Stomach (tissue), 4 donors: Measurements from ENCODE around the gene HSPG2.

Experiments
- CTCF ChIP-seq, 7 experiments: fragments of 450-650 bp in 4 of 7; fragments of 200-600 bp in 3 of 7; sonication (generic) in 3 of 7; IDR thresholded peaks; one replicate each; pipeline ENCODE4 v1.5.1; 2016 to 2019; ENCODE audit warnings: antibody characterized with exemption in 7 of 7, control low read depth in 2 of 7, mild to moderate bottlenecking in 1 of 7
- EP300 ChIP-seq: sonication (generic); formaldehyde crosslinking; IDR thresholded peaks from one replicate; pipeline ENCODE4 v1.6.1; 2017; ENCODE audit warnings: antibody characterized with exemption
- POLR2A ChIP-seq, 4 donors: fragments of 450-650 bp; IDR thresholded peaks; one replicate each; pipeline ENCODE4 v1.6.1; 2016; ENCODE audit warnings: antibody characterized with exemption in 4 of 4, control low read depth in 2 of 4, mild to moderate bottlenecking in 1 of 4, moderate library complexity in 1 of 4
- POLR2AphosphoS5 ChIP-seq, 3 donors: sonication (generic); formaldehyde crosslinking; IDR thresholded peaks; one replicate each; pipeline ENCODE4 v1.6.1; 2016; ENCODE audit warnings: antibody characterized with exemption in 3 of 3

GRCh38 chr1:21864730-21865129 is 72.4 kb downstream of the HSPG2 start:
- TF ChIP-seq CTCF (IDR thresholded peaks at IDR 0.05), result no peak
- TF ChIP-seq POLR2AphosphoS5 (IDR thresholded peaks at IDR 0.05), result no peak
- no peak for TF ChIP-seq POLR2A (IDR thresholded peaks at IDR 0.05)
- no peak for TF ChIP-seq EP300
